ENCODE data around the gene DNAJB4. TPM values are rescaled to one million over a fixed set of nuclear protein-coding genes. Genes with fewer than 3 reads are reported as not detected.
"Not testable (repeated sequence)": the region's sequence is repeated elsewhere in the genome, so short reads cannot be mapped to it uniquely, and the experiment has no call there.

DNAJB4 gene
- total RNA-seq, 1 experiment from 2014 or later: 26.0 TPM

- no peak for TF ChIP-seq REST (IDR thresholded peaks at IDR 0.05; ENCODE audit: low read depth)
These were observed 57.2 kb downstream of the DNAJB4 start (continued) for GRCh38 chr1:78061825-78062523.

DNA sequence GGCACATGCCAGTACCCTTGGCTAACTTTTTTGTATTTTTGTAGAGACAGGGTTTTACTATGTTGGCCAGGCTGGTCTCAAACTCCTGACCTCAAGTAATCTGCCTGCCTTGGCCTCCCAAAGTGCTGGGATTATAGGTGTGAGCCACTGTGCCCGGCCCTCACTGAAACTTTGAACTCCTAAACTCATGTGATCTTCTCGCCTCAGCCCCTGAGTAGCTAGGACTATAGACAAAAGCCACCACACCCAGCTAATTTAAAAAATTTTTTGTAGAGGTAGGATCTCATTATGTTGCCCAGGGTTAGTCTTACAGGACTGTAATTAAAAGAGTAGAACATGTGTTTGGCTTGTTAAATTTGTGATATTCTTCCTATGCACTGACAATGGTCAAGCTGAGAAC is 60.1 kb downstream of the DNAJB4 start:
- H3K79me2 ChIP-seq (ENCODE audit: insufficient read depth, low read length); intact Hi-C loops (cut with micrococcal nuclease); H3K9me3 ChIP-seq (ENCODE audit: control insufficient read depth in 1 of 2, insufficient read depth in 1 of 2, low read depth in 1 of 2, low read length in 2 of 2); H3K9ac ChIP-seq (ENCODE audit: low read length); H2AFZ ChIP-seq (ENCODE audit: low read depth, low read length, poor library complexity, severe bottlenecking); RAD21 ChIA-PET (ENCODE audit: low non-redundant PET in 1 of 2, low total read pairs in 2 of 2, uncharacterized antibody in 2 of 2, unreplicated experiment in 2 of 2); H3K27ac ChIP-seq (ENCODE audit: low read depth, low read length); H4K20me1 ChIP-seq (ENCODE audit: insufficient read depth); H3K4me2 ChIP-seq (ENCODE audit: low read length); H3K4me1 ChIP-seq (ENCODE audit: control insufficient read depth in 1 of 2, insufficient read depth in 2 of 2, low read length in 2 of 2); H3K9me2 ChIP-seq (ENCODE audit: insufficient read depth); ATAC-seq; H3K36me3 ChIP-seq (ENCODE audit: control insufficient read depth in 1 of 2, insufficient read depth in 2 of 2, low read length in 2 of 2); BruUV-seq (replicated peaks); DNase-seq (ENCODE audit: low read depth, low spot score); CTCF ChIA-PET; H3K27me3 ChIP-seq (ENCODE audit: insufficient read depth, low read length); H3K4me3 ChIP-seq (replicated peaks in 1 of 2; ENCODE audit: low read depth in 1 of 2, low read length in 2 of 2): not testable (repeated sequence)
- POLR2A ChIA-PET: interaction anchor here (1.3 kb wide), 1 partner anchor 61 kb away, joined by 4 read pairs; the partner anchor contains the start of gene DNAJB4

Other genes starting within 250 kb of the DNAJB4 start
- gene USP33, start 245.1 kb upstream of the DNAJB4 start, total RNA-seq (2021; ENCODE audit: unreplicated experiment): 46.1 TPM
- gene MIGA1, start 225.3 kb upstream of the DNAJB4 start, total RNA-seq (2021; ENCODE audit: unreplicated experiment): 9.6 TPM
- gene NEXN, start 116.3 kb upstream of the DNAJB4 start, total RNA-seq (2021; ENCODE audit: unreplicated experiment): 0.15 TPM
- 125 TPM for gene FUBP1, start 25.9 kb upstream of the DNAJB4 start, total RNA-seq (2021; ENCODE audit: unreplicated experiment)
- gene GIPC2, start 41.0 kb downstream of the DNAJB4 start, total RNA-seq (2021; ENCODE audit: unreplicated experiment): 0.07 TPM

All from HCT116 (cell line).